GM12873 (cell line): ENCODE data around the gene EDA.

Source experiments
- TF ChIP-seq, protein P1 (sequence below): IDR thresholded peaks from 2 replicates; pipeline ENCODE4 v1.5.1; 2012; ENCODE audit warnings: low read depth, mild to moderate bottlenecking, moderate library complexity, low read length, control low read depth; ENCODE audit not compliant: insufficient read depth; ENCODE audit errors: missing control alignments

The EDA gene

DNA sequence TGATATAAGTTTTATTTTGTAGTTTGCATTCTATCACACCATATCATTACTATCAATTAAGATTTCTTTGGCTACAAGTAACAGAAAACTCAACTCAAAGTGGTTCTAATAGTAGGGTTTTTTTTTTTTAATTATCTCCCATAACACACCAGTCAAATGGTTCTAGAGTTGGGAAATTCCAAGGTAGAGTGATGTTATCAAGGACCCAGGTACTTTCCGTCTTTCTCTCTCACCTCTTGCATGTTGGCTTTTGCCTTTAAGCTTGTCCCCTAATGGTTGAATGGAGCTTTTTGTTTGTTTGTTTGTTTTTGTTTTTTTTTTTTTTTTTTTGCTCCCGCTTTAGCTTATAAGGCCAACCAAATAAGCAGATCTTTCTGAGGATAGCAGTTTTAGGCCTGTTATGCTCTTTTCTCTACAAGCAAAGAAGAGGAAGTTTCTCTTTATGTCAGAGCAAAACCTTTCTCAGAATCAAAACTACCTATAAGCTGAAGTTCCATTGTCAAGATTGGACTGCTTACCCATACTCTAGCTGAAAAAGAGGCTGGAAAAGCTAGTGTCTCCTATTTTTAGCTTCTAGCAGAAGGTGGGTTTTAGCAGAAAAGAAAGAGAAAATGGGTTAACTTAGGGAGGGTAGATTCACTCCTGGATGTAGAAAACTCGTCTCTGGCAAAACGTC is 177.5 kb downstream of the EDA start:
- TF ChIP-seq, protein P1, sequence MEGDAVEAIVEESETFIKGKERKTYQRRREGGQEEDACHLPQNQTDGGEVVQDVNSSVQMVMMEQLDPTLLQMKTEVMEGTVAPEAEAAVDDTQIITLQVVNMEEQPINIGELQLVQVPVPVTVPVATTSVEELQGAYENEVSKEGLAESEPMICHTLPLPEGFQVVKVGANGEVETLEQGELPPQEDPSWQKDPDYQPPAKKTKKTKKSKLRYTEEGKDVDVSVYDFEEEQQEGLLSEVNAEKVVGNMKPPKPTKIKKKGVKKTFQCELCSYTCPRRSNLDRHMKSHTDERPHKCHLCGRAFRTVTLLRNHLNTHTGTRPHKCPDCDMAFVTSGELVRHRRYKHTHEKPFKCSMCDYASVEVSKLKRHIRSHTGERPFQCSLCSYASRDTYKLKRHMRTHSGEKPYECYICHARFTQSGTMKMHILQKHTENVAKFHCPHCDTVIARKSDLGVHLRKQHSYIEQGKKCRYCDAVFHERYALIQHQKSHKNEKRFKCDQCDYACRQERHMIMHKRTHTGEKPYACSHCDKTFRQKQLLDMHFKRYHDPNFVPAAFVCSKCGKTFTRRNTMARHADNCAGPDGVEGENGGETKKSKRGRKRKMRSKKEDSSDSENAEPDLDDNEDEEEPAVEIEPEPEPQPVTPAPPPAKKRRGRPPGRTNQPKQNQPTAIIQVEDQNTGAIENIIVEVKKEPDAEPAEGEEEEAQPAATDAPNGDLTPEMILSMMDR, result no peak

DNA sequence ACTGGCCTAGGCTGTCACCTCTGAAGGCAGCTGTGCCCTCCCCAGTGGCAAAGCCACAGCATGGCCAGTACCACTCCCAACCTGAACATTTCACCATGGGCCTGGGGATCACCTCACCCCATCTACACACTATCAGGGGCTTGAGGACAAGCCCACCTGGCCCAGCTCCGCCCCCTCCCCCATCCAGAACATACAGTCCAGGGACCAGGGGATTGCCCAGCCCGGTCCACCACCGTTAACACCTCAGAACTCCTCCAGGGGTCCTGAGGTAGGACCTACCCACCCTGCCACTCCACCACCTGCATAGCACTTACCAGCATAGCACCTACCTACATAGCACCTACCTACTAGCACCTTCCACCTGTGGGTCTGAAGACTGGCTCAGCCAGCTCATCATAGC is 179.8 kb downstream of the EDA start:
- TF ChIP-seq, protein P1, result no peak

GRCh38 chrX:69807400-69807799 is 191.5 kb downstream of the EDA start:
- TF ChIP-seq, protein P1, result no peak

- TF ChIP-seq, protein P1, result no peak
Observed at GRCh38 chrX:69808375-69808774, 192.5 kb downstream of the EDA start.

DNA sequence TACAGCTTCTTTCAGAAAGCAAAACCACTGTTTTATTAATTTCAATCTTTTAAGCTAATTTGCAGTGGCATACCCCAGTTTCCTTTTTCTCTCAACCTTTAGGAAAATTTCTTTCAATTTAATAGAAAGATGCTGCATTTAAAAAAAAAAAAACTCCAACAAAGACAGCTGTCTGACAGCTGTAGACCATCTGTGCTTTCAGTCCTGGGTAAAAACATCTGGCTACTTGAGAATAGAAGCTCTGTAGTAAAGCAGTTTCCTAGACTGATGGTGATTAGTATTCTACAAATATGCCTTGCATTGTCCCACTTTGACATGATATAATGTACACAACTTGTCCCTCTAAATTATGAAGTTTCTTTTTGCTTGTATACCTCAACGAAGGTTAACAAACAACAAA is 197.8 kb downstream of the EDA start:
- TF ChIP-seq, protein P1, result no peak

- TF ChIP-seq, protein P1, result no peak
Observed at GRCh38 chrX:69815063-69815462, 199.2 kb downstream of the EDA start.

DNA sequence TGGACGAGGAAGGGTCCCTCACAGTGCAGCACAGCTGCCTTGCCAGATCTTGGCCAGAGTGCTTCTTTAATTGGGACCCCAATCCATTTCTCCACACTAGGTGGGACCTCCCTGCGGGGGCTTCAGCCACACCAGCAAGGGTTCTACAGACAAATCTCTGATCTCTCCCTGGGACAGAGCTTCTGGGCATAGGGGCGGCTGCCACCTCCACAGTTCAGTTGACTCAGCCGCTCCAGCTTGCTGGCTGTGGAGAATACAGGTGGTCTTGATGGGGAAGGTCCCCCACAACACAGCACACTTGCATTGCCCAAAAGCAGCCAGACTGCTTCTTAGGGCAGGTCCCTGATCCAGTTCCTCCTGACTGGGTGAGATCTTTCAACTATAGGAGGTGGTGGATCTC is 199.6 kb downstream of the EDA start:
- TF ChIP-seq, protein P1, result no peak

DNA sequence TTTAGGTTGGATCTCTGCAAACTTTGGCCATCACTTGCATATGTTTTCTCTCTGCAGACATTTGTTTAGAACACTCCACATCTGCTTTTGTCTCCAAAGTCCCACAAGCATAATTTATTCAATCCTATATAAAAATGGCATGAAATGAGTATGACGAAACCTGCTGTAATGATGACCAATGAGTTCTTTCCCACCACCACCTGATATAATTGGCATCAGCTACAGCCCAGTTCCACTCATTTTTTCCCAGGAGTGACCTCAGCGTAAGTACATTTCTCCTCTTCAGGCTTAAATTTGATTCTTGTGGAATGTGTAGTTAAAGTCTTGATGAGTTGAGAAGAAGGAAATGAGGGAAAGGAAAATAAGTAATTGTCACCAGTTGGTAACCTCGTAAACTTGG is 228.7 kb downstream of the EDA start:
- TF ChIP-seq, protein P1, result no peak
